CD4-positive, alpha-beta T cell treated with Interleukin-17A for 1 hour (primary cell): ENCODE measurements around the gene ZFYVE19.
A peak's percentile ranks its signal among the peaks of the same experiment; 100 is the strongest.

Experiments used
- DNase-seq: peaks from one replicate; pipeline ENCODE4 v3.0.0-alpha.2; 2020

The ZFYVE19 gene

DNA sequence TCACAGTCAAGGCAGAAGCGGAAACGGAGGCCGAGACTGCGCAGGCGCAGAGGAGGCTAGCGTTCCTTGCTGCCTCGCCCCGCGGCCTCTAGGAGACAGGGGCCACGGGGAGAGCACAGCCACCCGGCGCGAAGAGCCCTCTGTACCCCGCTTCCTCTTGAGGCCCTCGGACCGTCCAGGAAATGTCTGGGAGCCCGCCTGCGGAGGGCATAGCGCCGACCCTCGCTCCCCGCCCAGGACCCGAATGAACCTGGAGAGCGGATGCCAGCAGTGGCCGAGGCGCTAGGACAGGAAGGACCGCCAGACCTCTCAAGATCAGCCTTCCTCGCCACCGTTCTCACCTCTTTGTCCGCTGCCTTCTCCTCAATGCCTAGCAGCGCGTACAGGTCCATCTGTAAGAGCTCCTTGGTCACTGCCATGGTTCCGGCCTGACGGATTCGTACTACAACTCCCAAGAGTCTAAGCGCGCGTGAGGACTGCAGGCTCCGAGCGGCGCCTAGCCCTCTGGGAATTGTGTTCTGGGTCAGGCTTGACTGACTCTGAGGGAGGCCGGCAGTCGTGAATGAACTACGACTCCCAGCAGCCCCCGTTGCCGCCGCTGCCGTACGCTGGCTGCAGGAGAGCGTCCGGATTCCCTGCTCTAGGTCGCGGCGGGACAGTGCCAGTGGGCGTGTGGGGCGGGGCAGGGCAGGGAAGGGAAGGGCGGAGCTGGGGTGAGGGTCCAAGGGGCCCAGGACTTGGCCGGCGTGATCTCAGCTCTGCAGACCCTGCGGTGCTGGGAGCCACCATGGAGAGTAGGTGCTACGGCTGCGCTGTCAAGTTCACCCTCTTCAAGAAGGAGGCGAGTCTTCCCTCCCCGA is at the start of gene ZFYVE19, which contains the start of gene DNAJC17:
ZFYVE19 (plus strand) TSS at position 62 of the 860 bp plus-strand sequence; CDS start at position 563, 501 bp downstream.
DNAJC17 (minus strand) TSS at position 446 of the 860 bp plus-strand sequence; CDS start at position 419, 27 bp downstream.
- peak; percentile 95 for DNase-seq

- no peak for DNase-seq
Measured at GRCh38 chr15:40759961-40760360, 46.9 kb upstream of the ZFYVE19 start.

- peak; percentile 45 for DNase-seq
Measured at GRCh38 chr15:40762919-40763800, 43.7 kb upstream of the ZFYVE19 start.

DNA sequence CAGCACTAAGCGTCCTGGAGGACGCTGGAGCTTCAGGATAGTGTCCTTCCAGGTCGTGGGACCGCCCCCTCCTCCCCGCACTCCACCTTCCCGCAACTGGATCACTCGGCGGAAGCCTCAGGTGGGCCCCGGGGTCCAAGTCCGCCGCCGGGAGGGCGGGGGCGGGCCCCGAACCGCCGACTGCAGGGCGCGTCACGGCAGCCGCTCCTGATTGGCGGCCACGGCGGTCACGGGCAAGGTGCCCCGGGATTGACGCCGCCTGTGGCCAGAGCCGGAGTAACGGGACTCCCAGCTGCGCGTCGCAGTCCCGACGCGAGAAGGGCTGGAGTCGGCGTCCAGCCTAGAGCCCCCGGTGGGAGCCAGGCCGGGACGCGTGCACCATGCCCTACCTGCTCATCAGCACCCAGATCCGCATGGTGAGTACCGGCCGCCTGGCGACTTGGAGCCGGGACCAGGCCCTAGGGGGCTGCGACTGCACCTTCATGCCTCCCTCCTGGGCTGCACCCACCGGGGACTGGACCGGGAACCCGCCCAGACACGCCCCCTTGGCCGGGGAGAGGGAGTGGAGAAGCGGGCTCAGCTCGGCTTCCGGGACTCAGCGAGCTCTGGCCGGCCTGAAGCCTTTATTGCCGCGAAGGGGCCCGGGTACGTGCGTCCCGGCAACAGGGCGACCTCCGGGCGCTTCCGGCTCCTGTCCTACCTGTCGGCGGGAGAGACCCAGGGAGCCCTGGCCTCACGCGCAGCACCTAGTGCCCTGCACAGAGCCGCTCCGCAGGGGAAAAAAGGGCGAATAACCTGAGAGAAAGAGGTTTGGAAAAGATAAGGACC is 42.9 kb upstream of the ZFYVE19 start, which contains the start of gene GCHFR:
GCHFR (plus strand) TSS at position 268 of the 828 bp plus-strand sequence; CDS start at position 381, 113 bp downstream.
- DNase-seq: peak; percentile 71

GRCh38 chr15:40764629-40765103 is 42.2 kb upstream of the ZFYVE19 start:
- no peak for DNase-seq

DNA sequence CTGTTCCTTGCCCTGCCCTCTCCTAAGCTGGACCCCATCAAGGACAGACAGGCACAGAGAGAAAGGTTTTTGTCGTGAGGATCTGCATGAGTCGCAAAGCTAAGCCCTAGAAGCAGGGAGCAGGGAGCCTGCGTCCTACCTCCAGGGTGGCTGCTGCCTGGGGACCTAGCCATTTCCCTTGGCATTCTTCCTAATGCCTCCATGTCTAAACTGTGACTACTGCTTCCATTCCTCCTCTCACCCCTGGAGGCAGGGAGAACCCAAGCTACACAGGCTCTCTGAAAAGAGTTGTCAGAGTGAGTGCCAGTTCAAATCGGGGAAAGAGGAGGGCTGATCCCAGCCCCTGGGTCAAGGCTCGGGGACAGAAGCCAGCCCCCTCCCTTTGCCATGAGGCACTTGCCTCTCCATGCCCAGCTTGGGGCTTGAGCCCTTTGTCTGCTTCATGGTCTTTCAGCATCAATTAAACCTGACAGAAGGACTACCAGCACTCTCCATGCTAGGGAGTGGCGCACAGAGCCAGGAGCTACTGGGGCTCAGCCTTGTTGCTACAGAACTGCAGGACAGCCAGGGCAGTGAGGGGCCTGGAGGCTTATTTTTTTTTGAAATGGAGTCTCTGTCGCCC is 40.6 kb upstream of the ZFYVE19 start:
- DNase-seq: no peak

GRCh38 chr15:40766906-40767837 is 39.7 kb upstream of the ZFYVE19 start:
- no peak for DNase-seq

DNA sequence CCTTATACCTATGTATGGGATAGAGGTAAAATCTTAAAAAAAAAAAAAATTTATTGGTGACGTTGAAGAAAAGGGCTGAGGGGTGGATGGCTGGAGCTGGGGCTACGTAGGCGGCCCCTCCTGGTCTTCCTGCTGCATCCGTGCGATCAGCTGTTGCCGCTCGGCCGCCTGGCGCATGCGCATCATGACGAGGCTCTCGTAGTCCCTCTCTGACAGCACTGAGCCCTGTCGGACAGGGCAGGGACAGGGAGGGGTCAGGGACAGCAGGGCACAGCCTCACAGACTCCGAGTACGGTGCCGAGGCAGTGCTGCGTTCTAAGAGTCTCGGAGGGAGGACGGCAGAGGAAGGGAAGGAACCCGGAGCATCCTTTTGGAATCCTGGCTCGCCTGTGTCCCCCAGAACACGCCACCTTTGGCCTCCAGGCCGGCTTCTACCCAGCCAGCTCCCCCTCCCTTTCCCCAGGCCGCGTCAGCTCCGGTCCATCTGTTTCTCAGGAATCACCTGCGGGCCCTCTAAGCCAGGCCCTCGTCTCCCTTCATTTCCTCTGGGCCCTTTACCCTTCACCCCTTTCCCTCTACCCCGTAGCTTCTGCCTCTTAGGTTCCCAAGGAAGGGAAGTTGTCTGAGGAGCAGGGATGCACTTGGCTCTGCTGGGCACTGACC is 38.9 kb upstream of the ZFYVE19 start:
- no peak for DNase-seq

DNA sequence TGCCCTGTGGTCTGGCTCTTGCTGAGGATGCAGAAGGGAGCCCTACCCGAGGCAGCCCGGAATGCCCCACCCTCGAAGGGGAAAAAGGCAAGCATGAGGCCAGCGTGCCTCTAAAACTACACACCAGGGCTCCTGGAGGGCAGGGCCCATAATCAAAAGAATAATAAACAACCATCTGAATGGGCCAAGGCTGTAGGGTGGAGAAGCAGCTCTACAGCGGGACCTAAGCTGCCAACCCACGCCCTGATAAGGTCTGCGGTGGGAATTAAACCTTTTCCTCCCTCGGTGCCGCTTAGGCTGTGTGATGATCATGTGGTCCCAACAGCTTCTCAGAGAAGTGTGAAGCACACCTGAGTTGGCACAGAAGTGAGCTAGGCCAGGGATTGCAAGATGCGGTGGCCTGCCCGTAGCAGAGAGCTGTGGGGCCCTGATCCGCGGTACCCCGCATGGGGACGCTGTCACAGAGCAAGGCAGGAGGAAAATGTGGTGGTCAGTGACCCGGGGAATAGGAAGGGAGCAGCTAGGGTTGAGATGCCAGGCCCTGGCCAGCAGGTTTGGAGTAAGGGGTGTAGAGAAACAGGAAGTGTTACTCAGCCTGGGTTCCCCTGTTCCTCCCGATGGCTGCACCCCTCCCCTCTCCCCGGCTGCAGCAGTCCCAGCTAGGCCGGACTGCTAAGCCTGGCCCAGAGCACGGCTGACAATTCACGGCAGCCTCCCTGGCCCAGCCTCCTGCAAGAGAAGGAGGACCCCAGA is 38.2 kb upstream of the ZFYVE19 start:
- no peak for DNase-seq

DNA sequence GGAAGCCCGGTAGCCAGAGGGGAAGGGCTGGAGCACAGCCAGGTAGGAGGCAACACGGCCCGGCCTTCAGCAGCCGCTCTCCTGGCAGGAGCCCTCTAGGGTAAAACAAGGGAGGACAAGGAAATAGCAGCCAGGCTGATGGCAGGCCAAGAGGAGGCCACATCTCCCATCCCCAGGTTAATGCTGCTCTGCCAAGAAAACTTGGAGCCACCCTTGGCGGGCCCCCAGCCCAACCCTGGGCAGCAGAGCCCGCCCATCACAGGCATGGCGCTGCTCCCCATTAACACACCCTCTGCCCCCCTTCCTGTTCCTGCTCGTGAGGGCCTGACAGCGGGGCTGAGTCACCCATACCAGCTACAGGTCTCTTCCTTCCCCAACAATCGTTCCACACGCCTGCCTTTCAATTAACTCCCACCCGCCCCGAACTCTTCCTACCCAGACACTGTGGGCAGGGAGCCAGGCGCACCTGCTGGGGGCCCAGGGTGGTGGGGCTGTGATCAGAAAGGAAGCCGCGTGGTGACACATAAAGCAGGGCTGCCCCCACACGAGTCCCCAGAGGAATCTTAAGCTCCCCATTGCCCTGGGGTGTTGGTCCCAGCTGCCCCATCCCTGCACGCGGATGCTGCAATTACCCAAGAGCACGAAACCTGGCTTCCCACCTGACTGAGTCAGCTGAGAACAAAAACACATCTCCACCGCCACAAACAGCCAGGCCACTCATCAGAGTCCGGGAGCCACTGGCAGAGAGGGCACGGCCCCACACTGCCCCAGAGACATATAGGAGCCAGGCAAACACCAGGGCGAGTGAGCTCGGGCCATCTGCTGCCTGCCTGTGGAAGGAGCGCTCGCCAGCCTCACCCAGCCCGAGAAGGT is 37.4 kb upstream of the ZFYVE19 start, which contains the start of gene C15orf62:
C15orf62 (plus strand) TSS at position 707 of the 873 bp plus-strand sequence. CDS start 516 bp downstream, outside the sequence.
- peak; percentile 33 for DNase-seq

GRCh38 chr15:40770147-40770721 is 36.7 kb upstream of the ZFYVE19 start:
- no peak for DNase-seq

DNA sequence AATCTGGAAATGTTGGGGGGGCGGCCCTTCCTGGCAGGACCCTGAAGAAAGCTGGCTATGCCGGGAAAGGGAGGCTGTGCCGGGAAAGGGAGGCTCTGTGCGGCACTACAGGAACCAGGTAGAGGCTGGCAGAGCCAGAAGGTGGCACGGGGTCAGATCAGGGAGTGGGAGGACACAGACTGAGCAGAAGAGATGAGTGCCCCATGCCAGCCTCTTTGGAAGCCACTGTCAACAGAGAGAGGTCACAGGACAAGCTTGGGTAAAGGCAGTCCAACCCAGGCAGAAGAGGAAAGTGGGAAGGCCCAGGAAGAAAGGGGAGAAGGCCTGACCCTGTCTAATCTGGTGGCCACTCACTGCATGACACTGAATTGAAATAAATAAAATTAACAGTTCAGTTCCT is 35.6 kb upstream of the ZFYVE19 start:
- DNase-seq: no peak

- DNase-seq: no peak
Measured at GRCh38 chr15:40772014-40772413, 34.9 kb upstream of the ZFYVE19 start.

GRCh38 chr15:40773496-40773895 is 33.4 kb upstream of the ZFYVE19 start:
- DNase-seq: no peak

- DNase-seq: no peak
Measured at GRCh38 chr15:40773902-40774301, 33.0 kb upstream of the ZFYVE19 start.

GRCh38 chr15:40775007-40775406 is 31.9 kb upstream of the ZFYVE19 start:
- no peak for DNase-seq

- DNase-seq: no peak
Measured at GRCh38 chr15:40775740-40776536, 31.0 kb upstream of the ZFYVE19 start.
